Measurements from ENCODE around the gene TIMP1.

- TF ChIP-seq CTCF (IDR thresholded peaks at IDR 0.05), result no peak
- TF ChIP-seq EZH2phosphoT487 (IDR thresholded peaks at IDR 0.05), result no peak
- no peak for TF ChIP-seq EZH2 (IDR thresholded peaks at IDR 0.05)
These were observed at the start of gene TIMP1 for GRCh38 chrX:47581731-47582647.

Data from neural progenitor cell (in vitro differentiated cells).